ENCODE measurements around the gene GPR158.

GPR158 gene

DNA sequence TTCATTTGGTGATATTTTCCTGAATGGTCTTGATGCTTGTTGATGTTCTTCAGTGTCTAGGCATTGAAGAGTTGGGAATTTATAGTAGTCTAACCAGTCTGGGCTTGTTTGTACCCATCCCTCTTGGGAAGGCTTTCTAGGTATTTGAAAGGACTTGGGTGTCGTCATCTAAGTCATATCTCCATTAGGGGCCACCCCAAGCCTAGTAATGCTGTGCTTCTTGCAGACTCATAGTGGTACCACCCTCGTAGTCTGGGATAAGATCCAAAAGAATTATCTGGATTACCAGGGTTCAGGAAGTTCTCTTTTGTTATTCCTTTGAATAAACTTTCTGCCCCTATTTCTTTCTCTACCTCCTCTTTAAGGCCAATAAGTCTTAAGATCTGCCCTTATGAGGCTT lies 439.9 kb downstream of the GPR158 start:
- Histone ChIP-seq H3K27ac (replicated peaks) (no peak overlapping the region), H3K27me3 (ENCODE audit: insufficient read depth, poor library complexity, severe bottlenecking) (no peaks in the 10 kb centered on the region), H3K4me3 (replicated peaks; ENCODE audit: insufficient read depth, low read length) (no peak overlapping the region)
- DNase-seq (ENCODE audit: low read depth in 1 of 2, low spot score in 1 of 2) = no peak
- no peak for TF ChIP-seq POLR2AphosphoS5 (IDR thresholded peaks at IDR 0.05; ENCODE audit: low read depth)
- TF ChIP-seq, protein P1, sequence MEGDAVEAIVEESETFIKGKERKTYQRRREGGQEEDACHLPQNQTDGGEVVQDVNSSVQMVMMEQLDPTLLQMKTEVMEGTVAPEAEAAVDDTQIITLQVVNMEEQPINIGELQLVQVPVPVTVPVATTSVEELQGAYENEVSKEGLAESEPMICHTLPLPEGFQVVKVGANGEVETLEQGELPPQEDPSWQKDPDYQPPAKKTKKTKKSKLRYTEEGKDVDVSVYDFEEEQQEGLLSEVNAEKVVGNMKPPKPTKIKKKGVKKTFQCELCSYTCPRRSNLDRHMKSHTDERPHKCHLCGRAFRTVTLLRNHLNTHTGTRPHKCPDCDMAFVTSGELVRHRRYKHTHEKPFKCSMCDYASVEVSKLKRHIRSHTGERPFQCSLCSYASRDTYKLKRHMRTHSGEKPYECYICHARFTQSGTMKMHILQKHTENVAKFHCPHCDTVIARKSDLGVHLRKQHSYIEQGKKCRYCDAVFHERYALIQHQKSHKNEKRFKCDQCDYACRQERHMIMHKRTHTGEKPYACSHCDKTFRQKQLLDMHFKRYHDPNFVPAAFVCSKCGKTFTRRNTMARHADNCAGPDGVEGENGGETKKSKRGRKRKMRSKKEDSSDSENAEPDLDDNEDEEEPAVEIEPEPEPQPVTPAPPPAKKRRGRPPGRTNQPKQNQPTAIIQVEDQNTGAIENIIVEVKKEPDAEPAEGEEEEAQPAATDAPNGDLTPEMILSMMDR (IDR thresholded peaks at IDR 0.05; ENCODE audit: insufficient read depth, low read length) = no peak
- TF ChIP-seq, protein P2, sequence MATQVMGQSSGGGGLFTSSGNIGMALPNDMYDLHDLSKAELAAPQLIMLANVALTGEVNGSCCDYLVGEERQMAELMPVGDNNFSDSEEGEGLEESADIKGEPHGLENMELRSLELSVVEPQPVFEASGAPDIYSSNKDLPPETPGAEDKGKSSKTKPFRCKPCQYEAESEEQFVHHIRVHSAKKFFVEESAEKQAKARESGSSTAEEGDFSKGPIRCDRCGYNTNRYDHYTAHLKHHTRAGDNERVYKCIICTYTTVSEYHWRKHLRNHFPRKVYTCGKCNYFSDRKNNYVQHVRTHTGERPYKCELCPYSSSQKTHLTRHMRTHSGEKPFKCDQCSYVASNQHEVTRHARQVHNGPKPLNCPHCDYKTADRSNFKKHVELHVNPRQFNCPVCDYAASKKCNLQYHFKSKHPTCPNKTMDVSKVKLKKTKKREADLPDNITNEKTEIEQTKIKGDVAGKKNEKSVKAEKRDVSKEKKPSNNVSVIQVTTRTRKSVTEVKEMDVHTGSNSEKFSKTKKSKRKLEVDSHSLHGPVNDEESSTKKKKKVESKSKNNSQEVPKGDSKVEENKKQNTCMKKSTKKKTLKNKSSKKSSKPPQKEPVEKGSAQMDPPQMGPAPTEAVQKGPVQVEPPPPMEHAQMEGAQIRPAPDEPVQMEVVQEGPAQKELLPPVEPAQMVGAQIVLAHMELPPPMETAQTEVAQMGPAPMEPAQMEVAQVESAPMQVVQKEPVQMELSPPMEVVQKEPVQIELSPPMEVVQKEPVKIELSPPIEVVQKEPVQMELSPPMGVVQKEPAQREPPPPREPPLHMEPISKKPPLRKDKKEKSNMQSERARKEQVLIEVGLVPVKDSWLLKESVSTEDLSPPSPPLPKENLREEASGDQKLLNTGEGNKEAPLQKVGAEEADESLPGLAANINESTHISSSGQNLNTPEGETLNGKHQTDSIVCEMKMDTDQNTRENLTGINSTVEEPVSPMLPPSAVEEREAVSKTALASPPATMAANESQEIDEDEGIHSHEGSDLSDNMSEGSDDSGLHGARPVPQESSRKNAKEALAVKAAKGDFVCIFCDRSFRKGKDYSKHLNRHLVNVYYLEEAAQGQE (IDR thresholded peaks at IDR 0.05; ENCODE audit: insufficient replicate concordance, low read depth) = no peak
- TF ChIP-seq GABPA (IDR thresholded peaks at IDR 0.05; ENCODE audit: low read depth) = no peak
- TF ChIP-seq SPI1 (IDR thresholded peaks at IDR 0.05; ENCODE audit: borderline replicate concordance, low read depth) = no peak

DNA sequence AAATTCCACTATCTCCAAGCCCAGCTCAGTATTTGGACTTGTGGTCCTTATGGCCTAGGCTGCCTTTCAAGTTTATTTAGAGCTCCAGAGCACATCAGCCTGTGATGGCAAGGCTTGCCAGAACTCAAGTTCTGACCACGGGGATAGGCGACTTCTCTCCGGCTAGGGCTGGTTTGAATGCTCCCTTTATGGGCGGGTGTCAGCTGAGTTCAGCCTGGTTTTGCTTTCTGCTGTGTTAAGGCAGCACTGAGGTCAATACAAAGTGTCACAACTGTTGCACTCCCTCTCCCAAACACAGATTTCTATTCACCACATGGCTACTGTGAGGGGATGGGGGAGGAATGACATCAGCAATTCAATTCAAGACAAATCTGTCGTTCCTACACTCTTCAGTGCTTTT lies 441.1 kb downstream of the GPR158 start:
- Histone ChIP-seq H3K4me3 (replicated peaks; ENCODE audit: insufficient read depth, low read length) (no peak overlapping the region), H3K27me3 (ENCODE audit: insufficient read depth, poor library complexity, severe bottlenecking) (no peaks in the 10 kb centered on the region), H3K27ac (replicated peaks) (no peak overlapping the region)
- TF ChIP-seq SPI1 (IDR thresholded peaks at IDR 0.05; ENCODE audit: borderline replicate concordance, low read depth) (no peak), GABPA (IDR thresholded peaks at IDR 0.05; ENCODE audit: low read depth) (no peak), POLR2AphosphoS5 (IDR thresholded peaks at IDR 0.05; ENCODE audit: low read depth) (no peak)
- TF ChIP-seq, protein P2 (IDR thresholded peaks at IDR 0.05; ENCODE audit: insufficient replicate concordance, low read depth) = no peak
- TF ChIP-seq, protein P1 (IDR thresholded peaks at IDR 0.05; ENCODE audit: insufficient read depth, low read length) = no peak
- no peak for DNase-seq (ENCODE audit: low read depth in 1 of 2, low spot score in 1 of 2)

DNA sequence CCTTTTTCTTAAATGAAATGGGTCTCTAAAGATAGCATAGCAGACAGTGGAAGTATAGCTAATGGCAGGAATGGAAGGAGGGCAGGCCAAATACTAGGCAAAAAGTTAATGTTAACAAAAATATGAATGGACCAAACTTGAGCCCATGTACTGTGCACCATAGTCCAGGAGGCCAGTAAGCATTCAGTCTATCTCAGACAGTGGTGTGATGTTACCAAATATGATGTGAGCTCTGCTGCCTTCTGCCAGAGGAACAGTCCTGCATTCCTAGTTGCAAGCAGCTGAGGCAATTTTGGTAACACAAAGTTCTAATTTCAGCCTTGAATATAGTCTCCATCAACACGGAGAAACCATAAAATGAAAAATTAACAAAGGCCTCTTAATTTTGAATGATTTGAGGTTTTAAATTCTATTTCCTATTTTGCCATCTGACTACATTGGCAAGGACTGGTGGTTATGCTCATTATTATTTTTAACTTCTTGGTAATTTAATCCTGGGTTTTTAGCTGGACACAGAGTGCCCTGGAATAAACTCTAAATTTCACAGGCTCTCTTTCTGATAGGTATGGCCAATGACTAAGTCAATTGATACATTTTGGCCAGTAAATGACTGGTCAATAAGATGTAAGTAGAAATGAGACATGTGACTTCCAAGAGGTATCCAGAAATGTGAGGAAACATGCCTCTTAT lies 442.2 kb downstream of the GPR158 start:
- TF ChIP-seq, protein P2 (IDR thresholded peaks at IDR 0.05; ENCODE audit: insufficient replicate concordance, low read depth) = no peak
- Histone ChIP-seq H3K27me3 (ENCODE audit: insufficient read depth, poor library complexity, severe bottlenecking) (no peaks in the 10 kb centered on the region), H3K4me3 (replicated peaks; ENCODE audit: insufficient read depth, low read length) (no peak overlapping the region), H3K27ac (replicated peaks) (no peak overlapping the region)
- no peak for DNase-seq (ENCODE audit: low read depth in 1 of 2, low spot score in 1 of 2)

Measured in HL-60 (cell line).